ENCODE results near the gene OR10H5.
"Not testable (repeated sequence)": the region's sequence is repeated elsewhere in the genome, so short reads cannot be mapped to it uniquely, and the experiment has no call there.

Gene OR10H5

DNA sequence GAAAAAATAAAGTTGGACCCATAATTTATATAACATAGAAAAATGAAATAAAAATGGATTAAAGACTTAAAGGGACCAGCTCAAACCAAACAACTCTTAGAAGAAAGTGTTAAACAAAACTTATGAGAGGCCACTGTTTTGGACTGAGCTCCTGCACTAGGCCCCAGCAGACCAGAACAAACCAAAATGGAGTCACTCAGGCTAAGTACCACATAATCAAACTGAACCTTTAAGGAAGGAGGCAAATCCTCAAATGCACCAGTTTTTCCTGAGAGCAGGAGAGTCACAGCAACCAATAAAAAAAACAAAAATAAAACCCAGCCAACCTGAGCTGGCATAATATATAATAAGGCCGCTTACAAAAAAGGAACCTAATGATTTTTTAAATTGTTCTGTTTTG, 38.3 kb downstream of the OR10H5 start:
- in situ Hi-C loops (cut with HindIII; ENCODE audit: low pct_unique_long_range_greater_than_20kb, low sequenced_read_pairs): no loop called here
- DNase-seq (ENCODE audit: low read depth in 1 of 2, low spot score in 1 of 2): no peak
- TF ChIP-seq JUND (IDR thresholded peaks at IDR 0.05; ENCODE audit: low read depth): no peak

DNA sequence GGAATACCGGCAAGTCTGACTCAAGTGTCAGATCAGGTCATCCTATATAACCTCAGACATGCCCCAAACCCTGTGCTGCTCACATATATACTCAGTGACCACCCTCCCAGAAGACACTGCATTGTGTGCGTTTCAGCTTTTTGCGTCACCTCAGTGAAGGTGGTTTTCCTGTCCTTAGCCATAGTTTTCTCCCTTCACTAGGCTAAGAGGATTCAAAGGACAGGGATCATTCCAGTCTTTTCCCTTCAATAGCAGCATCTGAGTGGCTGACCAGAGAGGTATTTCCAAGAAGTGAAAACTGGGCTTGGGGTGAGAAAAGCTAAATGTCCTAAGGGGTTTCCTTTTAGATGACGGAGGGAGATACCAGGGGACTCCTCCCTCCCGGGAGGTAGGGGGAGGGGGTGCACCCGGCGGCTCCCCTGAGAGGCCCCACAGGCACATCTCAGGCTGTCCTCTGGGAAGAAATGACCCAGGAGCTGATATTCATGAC, 40.7 kb downstream of the OR10H5 start:
- peak in 1 of 2 experiments; percentile 51 for DNase-seq (ENCODE audit: low read depth in 1 of 2, low spot score in 1 of 2)
- TF ChIP-seq JUND (IDR thresholded peaks at IDR 0.05; ENCODE audit: low read depth): no peak
- in situ Hi-C loops (cut with HindIII; ENCODE audit: low pct_unique_long_range_greater_than_20kb, low sequenced_read_pairs): no loop called here

DNA sequence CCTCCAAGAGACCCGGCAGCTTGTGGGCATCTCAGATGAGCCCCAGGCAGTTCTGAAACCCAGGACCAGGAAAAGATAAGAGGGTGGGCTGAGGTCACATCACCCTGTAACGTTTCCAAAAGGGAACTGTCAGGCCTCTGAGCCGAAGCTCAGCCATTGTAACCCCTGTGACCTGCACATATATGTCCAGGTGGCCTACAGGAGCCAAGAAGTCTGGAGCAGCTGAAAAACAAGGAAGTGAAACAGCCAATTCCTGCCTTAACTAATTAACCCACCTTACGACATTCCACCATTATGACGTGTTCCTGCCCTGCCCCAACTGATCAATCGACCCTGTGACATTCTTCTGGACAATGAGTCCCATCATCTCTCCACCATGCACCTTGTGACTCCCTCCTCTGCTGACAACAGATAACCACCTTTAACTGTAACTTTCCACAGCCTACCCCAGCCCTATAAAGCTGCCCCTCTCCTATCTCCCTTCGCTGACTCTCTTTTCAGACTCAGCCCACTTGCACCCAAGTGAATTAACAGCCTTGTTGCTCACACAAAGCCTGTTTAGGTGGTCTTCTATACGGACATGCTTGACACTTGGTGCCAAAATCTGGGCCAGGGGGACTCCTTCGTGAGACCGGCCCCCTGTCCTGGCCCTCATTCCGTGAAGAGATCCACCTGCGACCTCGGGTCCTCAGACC, 41.3 kb downstream of the OR10H5 start:
- DNase-seq (ENCODE audit: low read depth in 1 of 2, low spot score in 1 of 2): peak in 1 of 2 experiments; percentile 38
- in situ Hi-C loops (cut with HindIII; ENCODE audit: low pct_unique_long_range_greater_than_20kb, low sequenced_read_pairs): not testable (repeated sequence)

DNA sequence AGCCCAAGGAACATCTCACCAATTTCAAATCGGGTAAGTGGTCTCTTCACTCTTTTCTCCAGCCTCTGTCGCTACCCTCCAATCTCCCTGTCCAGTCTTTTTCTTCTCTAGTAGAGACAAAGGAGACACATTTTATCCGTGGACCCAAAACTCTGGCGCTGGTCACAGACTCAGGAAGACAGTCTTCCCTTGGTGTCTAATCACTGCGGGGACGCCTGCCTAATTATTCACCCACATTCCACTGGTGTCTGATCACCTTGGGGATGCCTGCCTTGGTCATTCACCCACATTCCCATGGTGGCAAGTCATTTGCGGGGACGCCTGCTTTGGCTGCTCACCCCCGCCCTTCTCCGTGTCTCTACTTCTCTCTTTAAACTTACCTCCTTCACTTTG, 41.8 kb downstream of the OR10H5 start:
- TF ChIP-seq JUND (IDR thresholded peaks at IDR 0.05; ENCODE audit: low read depth): no peak
- DNase-seq (ENCODE audit: low read depth in 1 of 2, low spot score in 1 of 2): no peak
- in situ Hi-C loops (cut with HindIII; ENCODE audit: low pct_unique_long_range_greater_than_20kb, low sequenced_read_pairs): no loop called here

DNA sequence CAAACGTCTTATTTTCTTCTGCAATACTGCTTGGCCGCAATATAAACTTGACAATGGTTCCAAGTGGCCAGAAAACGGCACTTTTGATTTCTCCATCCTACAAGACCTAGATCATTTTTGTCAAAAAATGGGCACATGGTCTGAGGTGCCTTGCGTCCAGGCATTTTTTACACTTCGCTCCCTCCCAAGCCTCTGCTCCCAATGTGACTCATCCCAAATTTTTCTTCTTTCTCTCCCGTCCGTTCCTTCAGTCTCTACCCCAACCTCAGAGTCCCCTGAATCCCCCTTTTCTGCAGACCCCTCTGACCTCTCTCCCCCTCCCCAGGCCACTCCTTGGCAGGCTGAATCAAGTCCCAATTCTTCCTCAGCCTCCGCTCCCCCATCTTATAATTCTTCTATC, 42.3 kb downstream of the OR10H5 start:
- TF ChIP-seq JUND (IDR thresholded peaks at IDR 0.05; ENCODE audit: low read depth): no peak
- in situ Hi-C loops (cut with HindIII; ENCODE audit: low pct_unique_long_range_greater_than_20kb, low sequenced_read_pairs): no loop called here
- no peak for DNase-seq (ENCODE audit: low read depth in 1 of 2, low spot score in 1 of 2)

DNA sequence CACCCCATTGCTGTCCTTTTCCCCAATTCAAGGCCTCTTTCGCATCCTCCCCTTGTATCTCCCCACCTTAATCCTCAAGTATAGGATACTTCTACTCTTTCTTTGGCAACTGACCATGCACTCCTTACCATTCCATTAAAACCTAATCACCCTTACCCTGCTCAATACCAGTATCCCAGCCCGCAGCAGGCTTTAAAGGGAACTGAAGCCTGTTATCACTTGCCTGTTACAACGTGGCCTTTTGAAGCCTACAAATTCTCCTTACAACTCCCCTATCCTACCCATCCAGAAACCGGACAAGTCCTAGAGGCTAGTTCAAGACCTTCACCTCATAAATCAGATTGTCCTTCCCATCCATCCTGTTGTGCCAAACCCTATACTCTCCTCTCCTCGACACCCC, 44.2 kb downstream of the OR10H5 start:
- TF ChIP-seq JUND (IDR thresholded peaks at IDR 0.05; ENCODE audit: low read depth): no peak
- no peak for DNase-seq (ENCODE audit: low read depth in 1 of 2, low spot score in 1 of 2)
- in situ Hi-C loops (cut with HindIII; ENCODE audit: low pct_unique_long_range_greater_than_20kb, low sequenced_read_pairs): no loop called here

DNA sequence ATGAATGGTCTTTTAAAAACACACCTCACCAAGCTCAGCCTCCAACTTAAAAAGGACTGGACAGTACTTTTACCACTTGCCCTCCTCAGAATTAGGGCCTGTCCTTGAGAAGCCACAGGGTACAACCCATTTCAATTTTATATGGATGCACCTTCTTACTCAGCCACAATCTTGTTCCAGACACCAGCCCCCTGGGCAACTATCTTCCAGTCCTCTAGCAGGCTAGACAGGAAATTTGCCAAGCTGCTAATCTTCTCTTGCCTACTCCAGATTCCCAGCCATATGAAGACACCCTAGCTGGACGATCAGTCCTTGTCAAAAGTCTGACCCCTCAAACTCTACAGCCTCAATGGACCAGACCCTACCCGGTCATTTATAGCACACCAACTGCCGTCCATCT, 46.8 kb downstream of the OR10H5 start:
- DNase-seq (ENCODE audit: low read depth in 1 of 2, low spot score in 1 of 2); in situ Hi-C loops (cut with HindIII; ENCODE audit: low pct_unique_long_range_greater_than_20kb, low sequenced_read_pairs): not testable (repeated sequence)

DNA sequence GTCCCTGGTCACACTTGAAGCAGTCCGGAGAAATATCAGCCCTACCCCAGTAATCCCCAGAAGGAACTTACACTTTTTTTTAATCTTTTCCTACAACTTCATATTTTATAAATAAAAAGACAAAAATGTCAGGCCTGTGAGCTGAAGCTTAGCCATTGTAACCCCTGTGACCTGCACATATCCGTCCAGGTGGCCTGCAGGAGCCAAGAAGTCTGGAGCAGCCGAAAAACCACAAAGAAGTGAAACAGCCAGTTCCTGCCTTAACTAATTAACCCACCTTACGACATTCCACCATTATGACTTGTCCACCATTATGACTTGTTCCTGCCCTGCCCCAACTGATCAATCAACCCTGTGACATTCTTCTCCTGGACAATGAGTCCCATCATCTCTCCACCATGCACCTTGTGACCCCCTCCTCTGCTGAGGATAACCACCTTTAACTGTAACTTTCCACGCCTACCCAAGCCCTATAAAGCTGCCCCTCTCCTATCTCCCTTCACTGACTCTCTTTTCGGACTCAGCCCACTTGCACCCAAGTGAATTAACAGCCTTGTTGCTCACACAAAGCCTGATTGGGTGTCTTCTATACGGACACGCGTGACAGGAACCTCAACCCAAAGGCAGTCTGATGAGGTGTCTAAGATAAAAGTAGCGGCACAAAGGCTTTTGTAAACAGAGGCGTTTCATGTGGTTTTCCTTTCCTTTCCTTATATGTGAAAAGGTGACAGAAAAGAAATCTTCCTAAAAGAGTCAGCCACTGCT, 48.3 kb downstream of the OR10H5 start:
- in situ Hi-C loops (cut with HindIII; ENCODE audit: low pct_unique_long_range_greater_than_20kb, low sequenced_read_pairs): not testable (repeated sequence)
- DNase-seq (ENCODE audit: low read depth in 1 of 2, low spot score in 1 of 2): peak in 1 of 2 experiments; percentile 15

DNA sequence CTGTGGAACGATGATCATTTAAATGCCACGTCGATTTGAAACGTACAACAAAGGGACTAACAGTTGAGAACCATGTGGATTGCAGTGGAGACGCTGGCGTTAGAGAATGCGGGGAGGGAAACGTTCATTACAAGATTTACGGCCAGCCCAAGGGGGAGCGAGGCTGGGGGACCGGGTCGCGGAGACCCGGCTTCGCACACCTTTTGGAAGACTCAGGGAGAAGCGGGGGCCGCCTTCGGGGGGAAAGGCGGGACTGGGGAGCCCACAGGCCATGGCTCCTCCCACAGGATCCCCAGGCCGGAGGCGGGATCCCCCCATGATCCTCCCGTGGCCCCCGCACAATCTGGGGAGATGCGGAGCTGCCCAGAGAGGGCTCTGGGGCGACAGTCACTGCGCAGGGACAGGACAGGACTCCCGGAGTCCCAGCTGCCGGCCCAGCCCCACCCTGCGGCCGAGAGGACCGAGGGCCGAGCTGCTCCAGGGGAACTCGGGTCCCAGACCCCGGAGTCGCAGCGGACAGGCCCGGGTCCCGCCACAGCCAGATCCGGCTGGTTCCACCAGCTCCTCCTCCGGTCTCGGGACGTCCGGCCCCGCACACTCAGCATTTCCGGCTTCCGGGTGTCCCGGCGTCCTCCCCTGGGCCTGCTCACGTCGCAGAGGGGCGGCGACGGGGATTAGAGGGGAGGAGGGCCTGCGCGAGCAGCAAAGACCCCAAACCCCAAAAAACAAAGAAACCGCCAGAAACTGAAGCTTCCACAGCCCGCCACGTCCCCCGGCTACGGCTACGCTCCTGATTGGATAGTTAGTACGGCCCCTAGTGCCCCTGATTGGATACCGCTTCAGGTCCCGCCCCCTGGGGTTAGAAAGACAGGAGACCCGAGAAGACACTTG, 49.1 kb downstream of the OR10H5 start:
- in situ Hi-C loops (cut with HindIII; ENCODE audit: low pct_unique_long_range_greater_than_20kb, low sequenced_read_pairs): no loop called here
- peak; percentile 70 to 97 for DNase-seq (ENCODE audit: low read depth in 1 of 2, low spot score in 1 of 2)
- TF ChIP-seq JUND (IDR thresholded peaks at IDR 0.05; ENCODE audit: low read depth): no peak

DNA sequence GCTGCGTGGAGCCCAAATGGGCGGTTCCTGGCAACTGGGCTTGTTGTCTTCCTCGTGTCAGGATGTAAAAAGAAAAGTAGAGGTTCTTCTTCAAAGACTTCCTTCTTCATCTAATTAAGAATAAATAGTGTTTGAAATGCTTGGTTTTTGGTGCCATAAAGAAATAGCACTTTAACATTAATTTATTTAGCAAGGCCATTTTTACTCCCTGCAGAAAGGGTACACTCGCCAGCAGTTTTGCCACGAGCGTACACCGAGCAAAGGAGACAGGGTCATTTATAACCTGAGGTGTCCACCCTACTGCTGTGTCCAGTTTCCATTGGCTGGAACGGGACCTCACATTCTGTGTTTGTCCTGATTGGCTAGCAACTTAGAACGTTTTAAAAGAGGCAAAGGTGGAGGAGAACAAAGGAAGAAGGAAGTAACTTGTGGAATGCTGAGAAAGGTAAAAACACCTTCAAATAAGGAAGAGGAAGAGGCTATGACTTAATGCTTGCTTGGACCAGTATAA, 49.8 kb downstream of the OR10H5 start:
- peak in 1 of 2 experiments; percentile 94 for DNase-seq (ENCODE audit: low read depth in 1 of 2, low spot score in 1 of 2)
- no peak for TF ChIP-seq JUND (IDR thresholded peaks at IDR 0.05; ENCODE audit: low read depth)
- in situ Hi-C loops (cut with HindIII; ENCODE audit: low pct_unique_long_range_greater_than_20kb, low sequenced_read_pairs): no loop called here

DNA sequence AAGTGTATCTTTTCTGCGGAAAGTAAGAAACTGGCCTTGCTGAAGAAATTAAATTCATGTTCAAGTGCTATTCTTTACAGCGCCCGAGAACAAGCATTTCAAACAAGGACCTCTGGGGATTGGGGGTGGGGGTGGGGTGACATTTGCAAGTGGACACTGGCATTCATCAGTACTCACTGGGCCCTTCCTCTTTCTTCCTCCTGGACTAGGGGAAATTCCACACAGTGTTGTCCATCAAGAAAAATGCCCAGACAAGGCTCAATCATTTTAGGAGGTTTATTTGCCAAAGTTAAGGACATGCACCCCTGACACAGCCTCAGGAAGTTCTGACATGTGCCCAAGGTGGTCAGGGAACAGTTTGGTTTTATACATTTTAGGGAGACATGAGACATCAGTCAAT, 50.9 kb downstream of the OR10H5 start:
- DNase-seq (ENCODE audit: low read depth in 1 of 2, low spot score in 1 of 2): no peak
- in situ Hi-C loops (cut with HindIII; ENCODE audit: low pct_unique_long_range_greater_than_20kb, low sequenced_read_pairs): no loop called here
- TF ChIP-seq JUND (IDR thresholded peaks at IDR 0.05; ENCODE audit: low read depth): no peak

DNA sequence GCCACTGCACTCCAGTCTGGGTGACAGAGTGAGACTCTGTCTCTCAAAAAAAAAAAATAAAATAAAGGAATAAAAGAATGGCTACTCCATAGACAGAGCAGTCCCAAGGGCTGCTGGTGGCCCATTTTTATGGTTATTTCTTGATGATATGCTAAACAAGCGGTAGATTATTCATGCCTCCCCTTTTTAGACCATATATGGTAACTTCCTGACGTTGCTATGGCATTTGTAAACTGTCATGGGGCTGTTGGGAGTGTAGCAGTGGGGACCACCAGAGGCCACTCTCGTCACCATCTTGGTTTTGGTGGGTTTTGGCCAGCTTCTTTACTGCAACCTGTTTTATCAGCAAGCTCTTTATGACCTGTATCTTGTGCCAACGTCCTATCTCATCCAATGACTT, 52.4 kb downstream of the OR10H5 start:
- in situ Hi-C loops (cut with HindIII; ENCODE audit: low pct_unique_long_range_greater_than_20kb, low sequenced_read_pairs): not testable (repeated sequence)

More for the DNA sequence above, 52.4 kb downstream of the OR10H5 start:
- not testable (repeated sequence) for DNase-seq (ENCODE audit: low read depth in 1 of 2, low spot score in 1 of 2)
